Subcutaneous preadipocyte (primary cell): Measurements from ENCODE around the gene DIS3. TPM values are rescaled to one million over a fixed set of nuclear protein-coding genes. Genes with fewer than 3 reads are reported as not detected.

Experiments
- small RNA-seq: library from RNA; depleted of rRNA; stranded (forward); fragments of <200 nt; gene quantifications from one replicate; pipeline ENCODE3, GENCODE V24; 2012
- total RNA-seq: library from RNA; depleted of rRNA; stranded (reverse); fragments of >200 nt; gene quantifications from 2 replicates; pipeline ENCODE4 v1.2.3, GENCODE V29; 2012

DIS3 gene
- 28.3 and 42.0 TPM in 2 replicates for total RNA-seq

GRCh38 chr13:72781451-72782439 lies at the start of gene DIS3, which contains the start of gene PIBF1:
Gene DIS3, minus strand, starts transcription at chr13:72781900. Its CDS starts 68 bp downstream, at chr13:72781832.
Gene PIBF1, plus strand, starts transcription at chr13:72782133. Its CDS starts 1,337 bp downstream, at chr13:72783470.

GRCh38 chr13:72727417-72728289 lies 54.0 kb downstream of the DIS3 start, which contains the start of the genes BORA and MZT1:
Gene BORA, plus strand, starts transcription at chr13:72727923. Its CDS starts 1,018 bp downstream, at chr13:72728941.
Gene MZT1, minus strand, starts transcription at chr13:72727629. Its CDS starts 27 bp downstream, at chr13:72727602.

Small RNA genes lying within 50 kb of the gene (small RNA-seq; reads per million reads assigned to genes)
- not detected for gene RNU6-80P

Other genes with a start within 250 kb of the DIS3 start
- 12.1 and 18.8 TPM in 2 replicates for gene MZT1, start 54.3 kb downstream of the DIS3 start, total RNA-seq
- 7.7 and 13.9 TPM in 2 replicates for gene BORA, start 54.0 kb downstream of the DIS3 start, total RNA-seq
- gene PIBF1, start 233 bp upstream of the DIS3 start, total RNA-seq, result 18.0 and 25.4 TPM in 2 replicates